ENCODE data around the gene XAGE1A.
"Not testable (repeated sequence)": the region's sequence is repeated elsewhere in the genome, so short reads cannot be mapped to it uniquely, and the experiment has no call there.

XAGE1A gene, protein sequence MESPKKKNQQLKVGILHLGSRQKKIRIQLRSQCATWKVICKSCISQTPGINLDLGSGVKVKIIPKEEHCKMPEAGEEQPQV

DNA sequence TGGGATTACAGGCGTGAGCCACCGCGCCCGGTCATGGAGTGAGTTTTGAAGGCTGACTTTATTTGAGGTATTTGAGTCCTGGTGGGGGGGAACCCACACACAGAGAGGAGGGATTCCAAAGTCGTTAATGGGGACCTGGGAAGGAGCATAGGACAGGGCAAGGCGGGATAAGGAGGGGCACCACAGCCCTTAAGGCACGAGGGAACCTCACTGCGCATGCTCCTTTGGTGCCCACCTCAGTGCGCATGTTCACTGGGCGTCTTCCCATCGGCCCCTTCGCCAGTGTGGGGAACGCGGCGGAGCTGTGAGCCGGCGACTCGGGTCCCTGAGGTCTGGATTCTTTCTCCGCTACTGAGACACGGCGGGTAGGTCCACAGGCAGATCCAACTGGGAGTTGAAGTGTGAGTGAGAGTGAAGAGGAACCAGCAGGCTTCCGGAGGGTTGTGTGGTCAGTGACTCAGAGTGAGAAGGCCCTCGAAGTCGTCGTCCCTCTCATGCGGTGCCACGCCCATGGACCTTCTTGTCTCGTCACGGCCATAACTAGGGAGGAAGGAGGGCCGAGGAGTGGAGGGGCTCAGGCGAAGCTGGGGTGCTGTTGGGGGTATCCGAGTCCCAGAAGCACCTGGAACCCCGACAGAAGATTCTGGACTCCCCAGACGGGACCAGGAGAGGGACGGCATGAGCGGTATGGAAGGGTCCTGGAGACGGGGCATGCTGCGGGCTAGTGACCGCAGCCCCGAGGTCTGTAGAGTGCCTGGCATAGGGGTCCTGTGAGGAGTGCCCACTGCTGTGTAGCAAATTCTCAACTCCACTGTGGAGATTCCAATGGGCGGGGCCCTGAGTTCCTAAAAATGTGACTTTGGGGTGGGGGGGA is at the start of gene XAGE1A:
TSS of gene XAGE1A (plus strand) at position 264 of the 874 bp plus-strand sequence. CDS start 1,554 bp downstream, outside the sequence.
- not testable (repeated sequence) for DNase-seq (ENCODE audit: low read depth)

DNA sequence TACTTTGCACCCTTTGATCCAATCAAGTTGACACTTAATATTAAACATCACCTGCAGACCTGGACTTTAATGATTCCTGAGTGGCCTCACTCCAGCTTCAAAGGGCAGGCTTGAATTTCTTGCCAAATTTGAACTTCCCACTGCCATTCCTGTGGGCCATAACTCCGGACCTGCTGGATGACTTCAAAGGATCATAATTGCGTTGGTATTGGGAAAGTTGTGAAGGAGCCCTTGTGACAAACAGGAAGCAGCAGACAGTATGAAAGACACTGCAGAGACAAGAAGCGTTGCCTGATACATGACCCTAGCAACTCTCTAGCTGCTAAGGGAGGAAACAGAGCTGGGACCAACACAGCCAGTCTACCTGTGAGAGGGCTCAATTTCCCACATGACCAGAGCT is 43.6 kb upstream of the XAGE1A start:
- not testable (repeated sequence) for DNase-seq (ENCODE audit: low read depth)

DNA sequence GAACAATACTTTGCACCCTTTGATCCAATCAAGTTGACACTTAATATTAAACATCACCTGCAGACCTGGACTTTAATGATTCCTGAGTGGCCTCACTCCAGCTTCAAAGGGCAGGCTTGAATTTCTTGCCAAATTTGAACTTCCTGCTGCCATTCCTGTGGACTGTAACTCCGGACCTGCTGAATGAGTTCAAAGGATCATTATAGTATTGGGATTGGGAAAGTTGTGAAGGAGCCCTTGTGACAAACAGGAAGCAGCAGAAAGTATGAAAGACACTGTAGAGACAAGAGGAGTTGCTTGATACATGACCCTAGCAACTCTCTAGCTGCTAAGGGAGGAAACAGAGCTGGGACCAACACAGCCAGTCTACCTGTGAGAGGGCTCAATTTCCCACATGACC is 24.3 kb upstream of the XAGE1A start:
- not testable (repeated sequence) for DNase-seq (ENCODE audit: low read depth)

DNA sequence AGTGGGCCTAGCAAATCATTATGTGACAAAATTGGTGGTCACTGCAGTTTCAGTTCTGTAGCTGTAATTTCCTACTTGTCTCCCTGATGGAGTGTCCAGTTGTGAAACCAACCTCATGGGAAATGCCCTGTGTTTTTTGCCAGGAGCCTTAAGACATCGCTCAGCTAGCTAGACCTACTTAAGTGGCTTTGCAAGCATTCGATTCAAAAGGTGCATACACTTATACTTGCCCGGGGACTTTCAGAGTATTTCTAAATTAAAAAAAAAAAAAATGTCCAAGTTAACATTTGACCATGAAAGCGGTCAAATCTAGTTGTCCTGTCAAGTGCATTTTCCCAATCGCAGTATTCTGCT is 788 bp downstream of the XAGE1A start:
- not testable (repeated sequence) for DNase-seq (ENCODE audit: low read depth)

DNA sequence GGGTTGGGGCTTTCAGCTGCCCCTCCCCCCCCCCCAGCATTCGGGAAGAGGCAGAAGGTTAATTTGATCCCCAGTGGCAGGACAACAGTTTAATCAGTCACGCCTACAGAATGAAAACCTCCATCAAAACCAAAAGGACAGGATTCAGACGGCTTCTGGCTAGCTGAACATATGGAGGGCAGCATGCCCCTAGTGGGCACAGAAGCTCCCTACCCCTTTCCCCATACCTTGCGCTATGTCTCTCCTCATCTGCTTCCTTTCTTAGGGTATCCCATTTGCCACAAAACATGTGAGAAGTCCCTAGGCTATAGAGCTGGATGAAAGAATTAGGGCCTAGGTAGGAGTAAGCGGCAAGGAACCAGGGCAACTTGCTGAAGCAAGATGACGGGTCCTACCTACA is 5.8 kb downstream of the XAGE1A start:
- not testable (repeated sequence) for DNase-seq (ENCODE audit: low read depth)

DNA sequence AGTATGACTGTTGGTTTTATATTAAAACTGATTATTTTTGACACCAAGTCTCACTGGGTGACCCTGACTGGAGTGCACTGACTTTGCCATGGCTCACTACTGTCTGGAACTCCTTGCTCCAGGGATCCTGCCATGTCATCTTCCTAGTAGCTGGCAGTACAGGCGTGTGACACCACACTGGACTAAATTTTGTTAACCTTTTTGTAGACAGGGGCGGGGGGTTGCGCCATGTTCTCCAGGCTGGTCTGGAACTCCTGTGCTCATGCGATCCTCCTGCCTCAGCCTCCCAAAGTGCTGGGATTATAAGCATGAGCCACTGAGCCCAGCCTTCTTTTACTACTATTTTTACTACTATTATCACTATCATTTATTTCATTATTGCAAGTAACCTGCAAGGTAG is 8.9 kb downstream of the XAGE1A start:
- no peak for DNase-seq (ENCODE audit: low read depth)

DNA sequence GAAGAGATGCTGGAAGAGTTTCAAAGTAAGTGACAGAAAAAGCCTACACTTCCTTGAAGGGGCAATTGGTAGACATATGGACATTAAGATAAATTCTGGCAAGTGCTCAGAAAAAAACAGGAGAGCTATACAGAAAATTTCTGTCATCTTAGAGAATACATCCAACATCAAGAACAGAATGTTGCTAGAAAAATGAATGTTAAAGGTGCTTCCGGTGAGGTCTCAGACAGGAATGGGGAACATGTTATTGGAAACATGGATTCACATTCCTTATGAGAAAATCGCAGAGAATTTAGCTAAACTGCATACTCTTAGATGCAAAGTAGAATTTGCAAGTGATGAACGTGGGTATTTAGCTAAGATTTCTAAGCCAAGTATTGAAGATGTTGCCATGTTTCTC is 11.7 kb downstream of the XAGE1A start:
- no peak for DNase-seq (ENCODE audit: low read depth)

DNA sequence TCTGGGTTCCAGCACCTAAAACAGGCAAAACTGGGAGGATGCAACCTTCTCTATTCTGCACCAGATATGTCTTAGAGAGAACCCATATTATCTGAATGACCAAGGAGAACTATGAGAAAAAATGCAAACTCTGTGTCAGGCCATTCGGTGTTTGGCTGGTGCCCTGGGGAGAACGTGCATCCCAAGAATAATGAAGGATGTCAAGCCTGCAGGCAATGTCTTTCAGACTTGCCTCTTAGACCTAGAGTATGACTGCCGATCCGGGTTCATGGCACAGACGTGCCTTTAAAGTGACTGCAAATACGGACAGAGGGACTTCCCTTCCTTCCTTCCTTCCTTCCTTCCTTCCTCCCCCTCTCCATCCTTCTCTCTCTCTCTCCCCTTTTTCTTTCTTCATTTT is 14.3 kb downstream of the XAGE1A start:
- no peak for DNase-seq (ENCODE audit: low read depth)

DNA sequence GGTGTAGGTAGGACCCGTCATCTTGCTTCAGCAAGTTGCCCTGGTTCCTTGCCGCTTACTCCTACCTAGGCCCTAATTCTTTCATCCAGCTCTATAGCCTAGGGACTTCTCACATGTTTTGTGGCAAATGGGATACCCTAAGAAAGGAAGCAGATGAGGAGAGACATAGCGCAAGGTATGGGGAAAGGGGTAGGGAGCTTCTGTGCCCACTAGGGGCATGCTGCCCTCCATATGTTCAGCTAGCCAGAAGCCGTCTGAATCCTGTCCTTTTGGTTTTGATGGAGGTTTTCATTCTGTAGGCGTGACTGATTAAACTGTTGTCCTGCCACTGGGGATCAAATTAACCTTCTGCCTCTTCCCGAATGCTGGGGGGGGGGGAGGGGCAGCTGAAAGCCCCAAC is 15.5 kb downstream of the XAGE1A start:
- DNase-seq (ENCODE audit: low read depth) = not testable (repeated sequence)

DNA sequence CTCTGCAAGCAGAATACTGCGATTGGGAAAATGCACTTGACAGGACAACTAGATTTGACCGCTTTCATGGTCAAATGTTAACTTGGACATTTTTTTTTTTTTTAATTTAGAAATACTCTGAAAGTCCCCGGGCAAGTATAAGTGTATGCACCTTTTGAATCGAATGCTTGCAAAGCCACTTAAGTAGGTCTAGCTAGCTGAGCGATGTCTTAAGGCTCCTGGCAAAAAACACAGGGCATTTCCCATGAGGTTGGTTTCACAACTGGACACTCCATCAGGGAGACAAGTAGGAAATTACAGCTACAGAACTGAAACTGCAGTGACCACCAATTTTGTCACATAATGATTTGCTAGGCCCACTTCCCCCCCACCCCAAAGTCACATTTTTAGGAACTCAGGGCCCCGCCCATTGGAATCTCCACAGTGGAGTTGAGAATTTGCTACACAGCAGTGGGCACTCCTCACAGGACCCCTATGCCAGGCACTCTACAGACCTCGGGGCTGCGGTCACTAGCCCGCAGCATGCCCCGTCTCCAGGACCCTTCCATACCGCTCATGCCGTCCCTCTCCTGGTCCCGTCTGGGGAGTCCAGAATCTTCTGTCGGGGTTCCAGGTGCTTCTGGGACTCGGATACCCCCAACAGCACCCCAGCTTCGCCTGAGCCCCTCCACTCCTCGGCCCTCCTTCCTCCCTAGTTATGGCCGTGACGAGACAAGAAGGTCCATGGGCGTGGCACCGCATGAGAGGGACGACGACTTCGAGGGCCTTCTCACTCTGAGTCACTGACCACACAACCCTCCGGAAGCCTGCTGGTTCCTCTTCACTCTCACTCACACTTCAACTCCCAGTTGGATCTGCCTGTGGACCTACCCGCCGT is 20.7 kb downstream of the XAGE1A start:
- DNase-seq (ENCODE audit: low read depth) = not testable (repeated sequence)

DNA sequence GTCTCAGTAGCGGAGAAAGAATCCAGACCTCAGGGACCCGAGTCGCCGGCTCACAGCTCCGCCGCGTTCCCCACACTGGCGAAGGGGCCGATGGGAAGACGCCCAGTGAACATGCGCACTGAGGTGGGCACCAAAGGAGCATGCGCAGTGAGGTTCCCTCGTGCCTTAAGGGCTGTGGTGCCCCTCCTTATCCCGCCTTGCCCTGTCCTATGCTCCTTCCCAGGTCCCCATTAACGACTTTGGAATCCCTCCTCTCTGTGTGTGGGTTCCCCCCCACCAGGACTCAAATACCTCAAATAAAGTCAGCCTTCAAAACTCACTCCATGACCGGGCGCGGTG is 21.3 kb downstream of the XAGE1A start, which contains the start of gene XAGE1B:
TSS of gene XAGE1B (minus strand) at position 77 of the 339 bp plus-strand sequence. CDS start 1,536 bp downstream, outside the sequence.
- DNase-seq (ENCODE audit: low read depth) = not testable (repeated sequence)

DNA sequence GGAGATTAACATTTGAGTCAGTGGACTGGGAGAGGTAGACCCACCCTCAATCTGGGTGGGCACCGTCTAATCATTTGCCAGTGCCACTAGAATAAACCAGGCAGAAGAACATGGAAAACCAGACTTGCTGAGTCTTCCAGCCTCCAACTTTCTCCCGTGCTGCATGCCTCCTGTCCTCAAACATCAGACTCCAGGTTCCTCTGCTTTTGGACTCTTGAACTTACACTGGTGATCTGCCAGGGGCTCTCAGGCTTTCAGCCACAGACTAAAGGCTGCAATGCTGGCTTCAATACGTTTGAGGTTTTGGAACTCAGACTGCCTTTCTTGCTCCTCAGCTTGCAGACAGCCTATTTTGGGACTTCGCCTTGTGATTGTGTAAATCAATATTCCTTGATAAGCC is 45.4 kb downstream of the XAGE1A start:
- DNase-seq (ENCODE audit: low read depth) = not testable (repeated sequence)

DNA sequence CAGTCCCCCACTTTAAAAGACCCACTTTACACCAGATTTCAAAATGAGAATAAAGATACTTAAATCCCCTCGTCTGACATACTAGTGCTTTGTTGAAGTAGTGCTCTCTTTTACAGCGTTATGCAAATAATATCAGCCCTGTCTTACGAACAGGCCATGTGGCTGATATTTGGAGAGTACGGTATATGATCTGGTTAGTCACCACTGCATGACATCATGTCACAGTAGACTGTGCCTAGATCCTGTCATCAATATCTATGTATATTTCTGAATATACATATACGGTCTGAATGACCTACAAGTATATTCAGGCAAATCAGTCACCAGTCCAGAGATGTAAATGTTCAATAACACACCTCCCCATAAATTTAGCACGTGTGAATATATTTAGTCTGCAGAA is 46.7 kb downstream of the XAGE1A start:
- no peak for DNase-seq (ENCODE audit: low read depth)

DNA sequence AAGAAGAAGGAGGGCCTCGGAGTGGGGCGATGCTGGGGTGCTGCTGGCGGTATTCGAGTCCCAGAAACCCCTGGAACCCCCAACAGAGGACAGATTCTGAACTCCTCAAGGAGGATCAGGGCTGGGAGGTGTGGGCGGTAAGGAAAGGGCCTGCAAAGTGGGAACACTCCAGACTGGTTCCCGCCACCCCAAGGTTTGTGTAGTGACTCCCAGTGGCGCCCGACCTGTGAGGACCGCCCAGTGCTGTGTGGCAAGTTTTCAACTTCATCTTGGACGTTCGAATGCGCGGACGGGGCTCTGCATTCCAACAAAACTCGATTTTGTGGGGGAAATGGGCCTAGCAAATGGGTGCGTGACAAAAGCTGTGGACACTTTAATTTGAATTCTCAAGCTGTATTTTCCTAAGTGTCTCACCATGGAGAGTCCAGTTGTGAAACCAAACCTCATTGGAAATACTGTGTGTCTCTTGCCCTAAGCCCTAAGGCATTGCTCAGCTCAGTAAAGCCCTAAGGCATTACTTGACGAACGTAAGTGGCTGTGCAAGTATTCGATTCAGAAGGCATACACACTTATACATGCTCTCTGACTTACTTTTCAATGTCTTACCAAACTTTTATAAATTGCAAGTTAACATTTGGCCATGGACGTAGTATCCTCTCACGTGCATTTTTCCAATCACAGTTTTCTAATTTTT is 48.7 kb downstream of the XAGE1A start:
- DNase-seq (ENCODE audit: low read depth) = no peak

DNA sequence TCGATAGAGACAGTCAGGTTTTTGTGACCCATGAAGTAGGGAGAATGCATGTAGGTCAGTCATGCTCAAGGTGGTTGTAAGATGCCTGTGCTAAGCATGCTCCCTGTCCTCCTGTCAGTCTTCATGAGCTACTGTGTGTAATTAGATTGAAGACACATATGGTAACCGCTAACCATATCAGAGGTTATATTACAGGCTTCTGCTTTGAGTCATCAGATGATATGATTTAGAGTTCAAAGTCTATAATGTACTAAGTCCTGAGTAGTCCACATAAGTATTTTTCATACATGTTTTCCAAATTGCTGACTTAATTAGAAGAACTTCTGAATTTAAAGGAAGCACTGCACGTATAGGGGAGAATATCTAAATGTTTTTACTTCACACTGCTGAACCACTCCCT is 53.2 kb downstream of the XAGE1A start:
- not testable (repeated sequence) for DNase-seq (ENCODE audit: low read depth)

All from GM04504 (cell line).